Upper lobe of left lung (tissue), 4 donors: ENCODE data around the gene MRPS33.

Source experiments
- EP300 ChIP-seq, 4 donors: sonication (generic); formaldehyde crosslinking; IDR thresholded peaks; one replicate each; pipeline ENCODE4 v1.5.1; 2017; ENCODE audit warnings: antibody characterized with exemption in 4 of 4, control low read depth in 2 of 4
- POLR2A ChIP-seq, 4 donors: fragments of 450-650 bp; IDR thresholded peaks; one replicate each; pipeline ENCODE4 v1.5.1; 2016 to 2017; ENCODE audit warnings: antibody characterized with exemption in 4 of 4, mild to moderate bottlenecking in 2 of 4
- POLR2AphosphoS5 ChIP-seq, 2 donors: sonication (generic); formaldehyde crosslinking; IDR thresholded peaks; one replicate each; pipeline ENCODE4 v1.5.1; 2017; ENCODE audit warnings: antibody characterized with exemption in 2 of 2
- TF ChIP-seq, protein P1 (sequence below), 6 experiments: fragments of 450-650 bp in 4 of 6; fragments of 200-600 bp in 2 of 6; sonication (generic) in 2 of 6; IDR thresholded peaks; one replicate each; pipeline ENCODE4 v1.5.1; 2016 to 2019; ENCODE audit warnings: antibody characterized with exemption in 6 of 6

DNA sequence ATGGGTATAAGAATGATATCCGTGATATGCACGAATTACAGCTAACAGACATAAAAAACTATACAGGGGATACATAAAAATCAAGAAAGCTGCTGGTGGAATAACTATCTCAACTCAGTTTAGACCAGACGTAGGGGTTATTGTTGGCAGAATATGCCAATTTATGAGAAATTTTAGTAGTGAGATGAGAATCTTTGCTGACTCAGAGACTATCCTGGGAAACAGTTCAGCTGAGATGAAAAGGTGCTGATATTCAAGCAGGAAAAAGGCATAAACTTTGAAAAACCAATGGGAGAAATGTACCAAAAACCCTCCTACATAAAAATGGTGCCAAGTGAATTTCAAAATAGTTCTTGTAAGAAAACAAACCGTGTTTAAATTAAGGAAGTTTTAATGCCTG is 3.3 kb downstream of the MRPS33 start:
- TF ChIP-seq POLR2A (IDR thresholded peaks at IDR 0.05) = no peak
- TF ChIP-seq, protein P1, sequence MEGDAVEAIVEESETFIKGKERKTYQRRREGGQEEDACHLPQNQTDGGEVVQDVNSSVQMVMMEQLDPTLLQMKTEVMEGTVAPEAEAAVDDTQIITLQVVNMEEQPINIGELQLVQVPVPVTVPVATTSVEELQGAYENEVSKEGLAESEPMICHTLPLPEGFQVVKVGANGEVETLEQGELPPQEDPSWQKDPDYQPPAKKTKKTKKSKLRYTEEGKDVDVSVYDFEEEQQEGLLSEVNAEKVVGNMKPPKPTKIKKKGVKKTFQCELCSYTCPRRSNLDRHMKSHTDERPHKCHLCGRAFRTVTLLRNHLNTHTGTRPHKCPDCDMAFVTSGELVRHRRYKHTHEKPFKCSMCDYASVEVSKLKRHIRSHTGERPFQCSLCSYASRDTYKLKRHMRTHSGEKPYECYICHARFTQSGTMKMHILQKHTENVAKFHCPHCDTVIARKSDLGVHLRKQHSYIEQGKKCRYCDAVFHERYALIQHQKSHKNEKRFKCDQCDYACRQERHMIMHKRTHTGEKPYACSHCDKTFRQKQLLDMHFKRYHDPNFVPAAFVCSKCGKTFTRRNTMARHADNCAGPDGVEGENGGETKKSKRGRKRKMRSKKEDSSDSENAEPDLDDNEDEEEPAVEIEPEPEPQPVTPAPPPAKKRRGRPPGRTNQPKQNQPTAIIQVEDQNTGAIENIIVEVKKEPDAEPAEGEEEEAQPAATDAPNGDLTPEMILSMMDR (IDR thresholded peaks at IDR 0.05) = no peak
- no peak for TF ChIP-seq POLR2AphosphoS5 (IDR thresholded peaks at IDR 0.05)
- TF ChIP-seq EP300 (IDR thresholded peaks at IDR 0.05) = no peak
